Memory B cell (primary cell): Measurements from ENCODE around the gene COL4A2.

ENCODE experiments used
- ATAC-seq: fragments of 150-1000 bp; cut with Tn5 transposase; 2 replicates; pipeline ENCODE4 v1.10.0; 2021; ENCODE audit warnings: low read depth, mild to moderate bottlenecking, moderate library complexity
- DNase-seq, 2 donors: peaks; one replicate each; pipeline ENCODE4 v3.0.0; 2022; ENCODE audit warnings: low spot score in 2 of 2
- H3K27ac Mint-ChIP-seq: one replicate; pipeline ENCODE4 v1.8.0; 2022; ENCODE audit warnings: mild to moderate bottlenecking, moderate library complexity, mixed read lengths
- H3K27me3 Mint-ChIP-seq: one replicate; pipeline ENCODE4 v1.8.0; 2022; ENCODE audit warnings: mixed read lengths
- H3K36me3 Mint-ChIP-seq: one replicate; pipeline ENCODE4 v1.8.0; 2022; ENCODE audit warnings: mild to moderate bottlenecking, mixed read lengths
- H3K4me1 Mint-ChIP-seq: one replicate; pipeline ENCODE4 v1.8.0; 2022; ENCODE audit warnings: mixed read lengths
- H3K4me3 Mint-ChIP-seq: one replicate; pipeline ENCODE4 v1.8.0; 2022; ENCODE audit warnings: mild to moderate bottlenecking, moderate library complexity, mixed read lengths
- H3K9me3 Mint-ChIP-seq: one replicate; pipeline ENCODE4 v1.8.0; 2022; ENCODE audit warnings: mixed read lengths

The COL4A2 gene

DNA sequence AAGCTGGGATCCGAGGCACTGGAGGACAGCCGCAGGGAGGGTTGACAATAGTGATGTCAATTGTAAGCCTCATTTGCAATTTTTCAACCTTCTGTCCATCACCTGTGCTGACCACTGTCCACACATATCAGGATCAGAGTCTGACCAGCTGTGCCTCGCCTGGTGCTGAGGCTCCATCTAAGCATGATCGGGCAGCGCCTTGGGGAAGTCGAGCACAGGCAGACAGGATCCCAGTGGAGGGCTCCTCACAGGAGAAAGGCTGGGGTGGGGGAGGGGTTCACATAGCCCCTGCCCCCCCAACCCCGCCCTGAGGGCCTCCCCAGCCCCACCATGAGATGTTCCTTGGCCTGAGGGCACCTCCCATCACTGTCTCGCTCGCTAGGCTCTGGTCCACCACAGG lies 194.1 kb downstream of the COL4A2 start:
- ATAC-seq (no peak), DNase-seq (no peak)
- Mint-ChIP-seq H3K4me1 (no peaks in the 10 kb centered on the region), H3K27ac (no peak overlapping the region), H3K4me3 (no peak overlapping the region), H3K9me3 (no peaks in the 10 kb centered on the region), H3K27me3 (peaks cover 8% of the 10 kb centered on the region), H3K36me3 (no peaks in the 10 kb centered on the region)

GRCh38 chr13:110503037-110503901 lies 196.2 kb downstream of the COL4A2 start:
- H3K27me3 Mint-ChIP-seq = peaks cover 12% of the 10 kb centered on the region
- H3K27ac Mint-ChIP-seq = no peak overlapping the region
- H3K4me3 Mint-ChIP-seq = no peak overlapping the region
- no peaks in the 10 kb centered on the region for H3K9me3 Mint-ChIP-seq
- ATAC-seq = no peak
- no peaks in the 10 kb centered on the region for H3K4me1 Mint-ChIP-seq
- H3K36me3 Mint-ChIP-seq = no peaks in the 10 kb centered on the region
- DNase-seq = no peak

- peaks cover 12% of the 10 kb centered on the region for H3K27me3 Mint-ChIP-seq
- ATAC-seq = no peak
- no peaks in the 10 kb centered on the region for H3K9me3 Mint-ChIP-seq
- no peaks in the 10 kb centered on the region for H3K36me3 Mint-ChIP-seq
- H3K4me3 Mint-ChIP-seq = no peak overlapping the region
- H3K4me1 Mint-ChIP-seq = no peaks in the 10 kb centered on the region
- H3K27ac Mint-ChIP-seq = no peak overlapping the region
- DNase-seq = no peak
Observed at GRCh38 chr13:110503979-110504499, 197.0 kb downstream of the COL4A2 start.

DNA sequence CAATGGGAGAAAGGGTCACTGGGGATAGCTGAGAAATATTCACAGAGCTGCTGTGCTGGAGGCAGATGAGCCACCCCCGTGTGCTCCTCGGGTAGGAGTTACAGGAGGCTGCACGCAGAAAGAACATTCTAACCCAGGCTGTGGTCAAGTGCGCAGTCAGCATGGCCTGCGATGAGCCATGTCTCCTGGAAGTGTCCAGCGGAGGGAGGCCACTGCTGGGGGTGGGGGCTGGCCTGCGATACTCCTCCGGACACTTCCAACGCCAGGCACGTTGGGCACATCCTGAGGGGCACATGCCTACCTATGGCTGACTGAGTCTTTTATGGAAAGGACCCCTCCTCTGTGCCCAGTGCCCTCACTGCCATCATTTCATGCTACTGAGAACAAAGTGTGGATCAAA lies 198.5 kb downstream of the COL4A2 start:
- no peak overlapping the region for H3K27ac Mint-ChIP-seq
- no peaks in the 10 kb centered on the region for H3K9me3 Mint-ChIP-seq
- no peaks in the 10 kb centered on the region for H3K36me3 Mint-ChIP-seq
- DNase-seq = no peak
- no peak for ATAC-seq
- peaks cover 6% of the 10 kb centered on the region for H3K4me1 Mint-ChIP-seq
- no peak overlapping the region for H3K4me3 Mint-ChIP-seq
- peaks cover 12% of the 10 kb centered on the region for H3K27me3 Mint-ChIP-seq

- H3K27me3 Mint-ChIP-seq = peaks cover 9% of the 10 kb centered on the region
- peaks cover 6% of the 10 kb centered on the region for H3K4me1 Mint-ChIP-seq
- no peak overlapping the region for H3K27ac Mint-ChIP-seq
- ATAC-seq (no peak), DNase-seq (no peak)
- H3K9me3 Mint-ChIP-seq = no peaks in the 10 kb centered on the region
- no peaks in the 10 kb centered on the region for H3K36me3 Mint-ChIP-seq
- no peak overlapping the region for H3K4me3 Mint-ChIP-seq
Observed at GRCh38 chr13:110506396-110506795, 199.3 kb downstream of the COL4A2 start.

- Mint-ChIP-seq H3K4me3 (no peak overlapping the region), H3K27me3 (peaks cover 9% of the 10 kb centered on the region), H3K27ac (no peak overlapping the region), H3K4me1 (peaks cover 6% of the 10 kb centered on the region), H3K36me3 (no peaks in the 10 kb centered on the region), H3K9me3 (no peaks in the 10 kb centered on the region)
- DNase-seq = no peak
- no peak for ATAC-seq
Observed at GRCh38 chr13:110506859-110507566, 199.9 kb downstream of the COL4A2 start.

DNA sequence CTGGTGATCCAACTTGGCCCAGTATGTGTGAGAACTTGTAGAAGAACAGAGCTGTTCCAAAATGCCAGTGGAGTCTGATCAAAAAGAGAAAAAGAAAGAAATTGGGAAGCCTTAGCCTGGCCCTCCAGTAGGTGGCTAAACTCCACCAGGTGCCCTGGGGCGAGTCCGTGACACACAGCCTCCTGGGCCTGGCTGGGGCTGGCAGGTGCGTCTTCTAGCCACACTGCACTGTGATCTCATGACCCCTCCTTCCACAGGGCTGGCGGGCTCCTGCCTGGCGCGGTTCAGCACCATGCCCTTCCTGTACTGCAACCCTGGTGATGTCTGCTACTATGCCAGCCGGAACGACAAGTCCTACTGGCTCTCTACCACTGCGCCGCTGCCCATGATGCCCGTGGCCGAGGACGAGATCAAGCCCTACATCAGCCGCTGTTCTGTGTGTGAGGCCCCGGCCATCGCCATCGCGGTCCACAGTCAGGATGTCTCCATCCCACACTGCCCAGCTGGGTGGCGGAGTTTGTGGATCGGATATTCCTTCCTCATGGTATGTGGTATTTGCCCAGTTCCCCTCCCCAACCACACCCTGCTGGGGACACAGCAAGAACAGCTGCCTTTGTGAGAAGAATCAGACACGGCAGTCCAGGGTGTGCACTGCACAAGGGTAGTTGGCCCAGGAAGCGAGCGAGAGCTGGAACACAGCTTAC lies 200.7 kb downstream of the COL4A2 start:
- peaks cover 6% of the 10 kb centered on the region for H3K27me3 Mint-ChIP-seq
- ATAC-seq = no peak

DNA sequence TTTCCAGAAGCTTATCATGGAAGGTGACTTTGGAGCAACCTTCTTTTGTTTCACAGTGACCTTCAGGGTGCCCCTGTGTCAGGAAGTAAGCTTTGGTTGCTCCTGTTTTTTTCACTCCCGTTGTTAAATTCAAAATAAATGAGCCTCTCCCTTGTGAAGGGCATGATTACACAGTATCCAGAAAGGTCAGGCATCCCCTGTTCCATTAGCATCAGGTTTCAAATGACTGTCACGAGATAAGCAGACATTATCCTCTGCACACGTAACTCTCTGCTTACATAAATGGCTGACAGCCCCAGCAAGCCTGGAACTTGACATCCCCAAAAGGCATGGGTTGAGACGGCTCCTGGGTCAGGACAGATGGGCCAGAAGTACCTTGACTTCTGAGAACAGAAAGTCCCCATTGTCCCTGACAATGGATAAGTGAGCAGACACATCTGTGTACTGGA lies 202.4 kb downstream of the COL4A2 start:
- ATAC-seq (no peak), DNase-seq (no peak)
- H3K4me3 Mint-ChIP-seq = no peak overlapping the region
- no peaks in the 10 kb centered on the region for H3K36me3 Mint-ChIP-seq
- no peak overlapping the region for H3K27ac Mint-ChIP-seq
- H3K27me3 Mint-ChIP-seq = peaks cover 8% of the 10 kb centered on the region
- H3K4me1 Mint-ChIP-seq = peaks cover 6% of the 10 kb centered on the region
- no peaks in the 10 kb centered on the region for H3K9me3 Mint-ChIP-seq

More for the DNA sequence above, 200.7 kb downstream of the COL4A2 start:
- Mint-ChIP-seq H3K4me1 (peaks cover 6% of the 10 kb centered on the region), H3K27ac (no peak overlapping the region), H3K9me3 (no peaks in the 10 kb centered on the region), H3K4me3 (no peak overlapping the region), H3K36me3 (no peaks in the 10 kb centered on the region)
- DNase-seq = no peak

- ATAC-seq (peak; percentile 67), DNase-seq (no peak)
- Mint-ChIP-seq H3K4me3 (no peak overlapping the region), H3K4me1 (peaks cover 8% of the 10 kb centered on the region), H3K27ac (no peak overlapping the region), H3K36me3 (no peaks in the 10 kb centered on the region), H3K27me3 (peaks cover 12% of the 10 kb centered on the region), H3K9me3 (no peaks in the 10 kb centered on the region)
Observed at GRCh38 chr13:110509971-110510786, 203.1 kb downstream of the COL4A2 start.

DNA sequence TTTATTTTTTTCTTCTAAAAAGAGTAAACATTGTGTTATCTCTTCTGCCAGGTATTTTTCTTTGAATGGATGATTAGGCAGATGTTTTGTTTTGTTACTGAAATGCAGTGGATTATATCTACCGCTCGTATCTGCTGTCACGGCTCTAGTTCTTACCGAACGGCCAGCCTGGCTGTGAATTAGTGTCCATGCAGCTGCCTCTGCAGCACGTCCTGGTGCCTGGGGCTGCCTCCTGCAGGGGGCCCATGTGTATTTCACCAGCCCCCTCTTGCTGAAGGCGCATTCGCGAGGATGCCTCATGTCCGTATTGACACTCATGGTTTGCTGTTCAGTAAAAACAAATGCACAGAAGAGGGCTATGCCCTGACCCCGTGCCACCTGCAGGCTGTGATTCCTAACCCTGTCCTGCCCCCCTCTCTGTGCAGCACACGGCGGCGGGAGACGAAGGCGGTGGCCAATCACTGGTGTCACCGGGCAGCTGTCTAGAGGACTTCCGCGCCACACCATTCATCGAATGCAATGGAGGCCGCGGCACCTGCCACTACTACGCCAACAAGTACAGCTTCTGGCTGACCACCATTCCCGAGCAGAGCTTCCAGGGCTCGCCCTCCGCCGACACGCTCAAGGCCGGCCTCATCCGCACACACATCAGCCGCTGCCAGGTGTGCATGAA lies 204.6 kb downstream of the COL4A2 start:
- H3K4me3 Mint-ChIP-seq = no peak overlapping the region
- peaks cover 9% of the 10 kb centered on the region for H3K4me1 Mint-ChIP-seq
- no peaks in the 10 kb centered on the region for H3K9me3 Mint-ChIP-seq
- no peak overlapping the region for H3K27ac Mint-ChIP-seq
- no peak for DNase-seq
- H3K27me3 Mint-ChIP-seq = peaks cover 10% of the 10 kb centered on the region
- ATAC-seq = no peak
- H3K36me3 Mint-ChIP-seq = no peaks in the 10 kb centered on the region

- ATAC-seq = no peak
- Mint-ChIP-seq H3K9me3 (no peaks in the 10 kb centered on the region), H3K27me3 (peaks cover 10% of the 10 kb centered on the region), H3K36me3 (no peaks in the 10 kb centered on the region), H3K27ac (no peak overlapping the region), H3K4me1 (peaks cover 10% of the 10 kb centered on the region), H3K4me3 (no peak overlapping the region)
- DNase-seq = no peak
Observed at GRCh38 chr13:110512198-110512740, 205.2 kb downstream of the COL4A2 start.

DNA sequence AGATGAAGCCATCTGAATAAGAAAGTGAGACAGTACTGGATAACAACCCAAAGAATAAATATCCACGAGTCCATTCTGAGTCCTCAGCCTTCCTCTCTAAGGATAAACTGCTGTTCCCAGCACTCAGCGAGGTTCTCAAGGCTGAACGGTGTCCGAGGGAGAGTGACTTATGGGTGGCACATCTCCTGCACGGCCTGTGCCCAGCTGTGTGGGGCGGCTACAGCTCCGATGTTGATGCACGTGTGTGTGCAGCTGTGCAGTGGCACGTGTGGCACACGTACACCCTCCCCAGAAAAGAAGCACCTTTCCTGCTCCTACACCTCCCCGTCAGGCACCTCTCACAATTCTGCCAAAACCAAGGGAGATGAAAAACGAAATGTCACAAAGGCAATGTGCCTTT lies 209.4 kb downstream of the COL4A2 start:
- H3K4me1 Mint-ChIP-seq = peaks cover 6% of the 10 kb centered on the region
- H3K4me3 Mint-ChIP-seq = no peak overlapping the region
- H3K27ac Mint-ChIP-seq = no peak overlapping the region
- ATAC-seq = no peak
- no peak for DNase-seq
- peaks cover 3% of the 10 kb centered on the region for H3K36me3 Mint-ChIP-seq
- H3K9me3 Mint-ChIP-seq = no peaks in the 10 kb centered on the region
- peaks cover 8% of the 10 kb centered on the region for H3K27me3 Mint-ChIP-seq
